Coronary artery (tissue), 2 donors: Measurements from ENCODE around the gene JMJD8.

ENCODE experiments used
- DNase-seq: peaks from one replicate; pipeline ENCODE4 v3.0.0-alpha.2; 2017; ENCODE audit warnings: low spot score
- H3K27ac ChIP-seq, 2 donors: fragments of 200-600 bp; sonication (generic); one replicate each; pipeline ENCODE4 v1.5.1; 2016 to 2019
- H3K4me3 ChIP-seq: fragments of 200-600 bp; sonication (generic); 2 replicates; pipeline ENCODE4 v1.5.1; 2016; ENCODE audit warnings: mild to moderate bottlenecking, moderate library complexity
- TF ChIP-seq, protein P1 (sequence below): fragments of 200-600 bp; sonication (generic); IDR thresholded peaks from one replicate; pipeline ENCODE4 v1.5.1; 2019; ENCODE audit warnings: antibody characterized with exemption

The JMJD8 gene

DNA sequence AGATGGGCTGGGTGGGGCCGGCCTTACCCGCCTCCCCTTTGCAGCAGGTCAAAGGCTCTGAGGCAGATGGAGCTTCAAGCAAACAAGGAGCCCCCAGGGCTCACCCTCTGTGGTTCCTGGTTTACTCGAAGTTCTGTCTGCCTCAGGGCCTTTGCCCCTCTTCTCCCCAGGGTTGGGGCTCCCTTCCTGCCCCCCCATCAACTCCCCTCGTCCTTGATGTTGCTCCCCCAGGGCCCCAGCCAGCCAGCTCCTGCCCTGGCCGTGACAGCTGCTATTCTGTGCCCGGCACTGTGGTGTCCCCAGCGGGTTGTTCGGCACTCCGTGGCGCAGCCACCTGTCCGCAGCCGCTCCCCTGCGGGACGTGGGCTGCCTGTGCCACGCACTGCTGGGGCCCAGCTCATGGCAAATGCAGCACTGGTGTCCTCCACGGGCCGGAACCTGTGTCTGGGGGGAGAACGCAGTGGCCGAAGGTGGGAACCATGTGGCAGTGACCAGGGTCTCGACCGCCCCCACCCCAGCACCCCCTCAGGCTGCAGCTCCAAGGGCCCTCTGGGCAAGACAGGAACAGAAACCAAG, 26.5 kb upstream of the JMJD8 start:
- TF ChIP-seq, protein P1, sequence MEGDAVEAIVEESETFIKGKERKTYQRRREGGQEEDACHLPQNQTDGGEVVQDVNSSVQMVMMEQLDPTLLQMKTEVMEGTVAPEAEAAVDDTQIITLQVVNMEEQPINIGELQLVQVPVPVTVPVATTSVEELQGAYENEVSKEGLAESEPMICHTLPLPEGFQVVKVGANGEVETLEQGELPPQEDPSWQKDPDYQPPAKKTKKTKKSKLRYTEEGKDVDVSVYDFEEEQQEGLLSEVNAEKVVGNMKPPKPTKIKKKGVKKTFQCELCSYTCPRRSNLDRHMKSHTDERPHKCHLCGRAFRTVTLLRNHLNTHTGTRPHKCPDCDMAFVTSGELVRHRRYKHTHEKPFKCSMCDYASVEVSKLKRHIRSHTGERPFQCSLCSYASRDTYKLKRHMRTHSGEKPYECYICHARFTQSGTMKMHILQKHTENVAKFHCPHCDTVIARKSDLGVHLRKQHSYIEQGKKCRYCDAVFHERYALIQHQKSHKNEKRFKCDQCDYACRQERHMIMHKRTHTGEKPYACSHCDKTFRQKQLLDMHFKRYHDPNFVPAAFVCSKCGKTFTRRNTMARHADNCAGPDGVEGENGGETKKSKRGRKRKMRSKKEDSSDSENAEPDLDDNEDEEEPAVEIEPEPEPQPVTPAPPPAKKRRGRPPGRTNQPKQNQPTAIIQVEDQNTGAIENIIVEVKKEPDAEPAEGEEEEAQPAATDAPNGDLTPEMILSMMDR = no peak
- Histone ChIP-seq H3K27ac (no peak overlapping the region), H3K4me3 (no peak overlapping the region)
- no peak for DNase-seq

DNA sequence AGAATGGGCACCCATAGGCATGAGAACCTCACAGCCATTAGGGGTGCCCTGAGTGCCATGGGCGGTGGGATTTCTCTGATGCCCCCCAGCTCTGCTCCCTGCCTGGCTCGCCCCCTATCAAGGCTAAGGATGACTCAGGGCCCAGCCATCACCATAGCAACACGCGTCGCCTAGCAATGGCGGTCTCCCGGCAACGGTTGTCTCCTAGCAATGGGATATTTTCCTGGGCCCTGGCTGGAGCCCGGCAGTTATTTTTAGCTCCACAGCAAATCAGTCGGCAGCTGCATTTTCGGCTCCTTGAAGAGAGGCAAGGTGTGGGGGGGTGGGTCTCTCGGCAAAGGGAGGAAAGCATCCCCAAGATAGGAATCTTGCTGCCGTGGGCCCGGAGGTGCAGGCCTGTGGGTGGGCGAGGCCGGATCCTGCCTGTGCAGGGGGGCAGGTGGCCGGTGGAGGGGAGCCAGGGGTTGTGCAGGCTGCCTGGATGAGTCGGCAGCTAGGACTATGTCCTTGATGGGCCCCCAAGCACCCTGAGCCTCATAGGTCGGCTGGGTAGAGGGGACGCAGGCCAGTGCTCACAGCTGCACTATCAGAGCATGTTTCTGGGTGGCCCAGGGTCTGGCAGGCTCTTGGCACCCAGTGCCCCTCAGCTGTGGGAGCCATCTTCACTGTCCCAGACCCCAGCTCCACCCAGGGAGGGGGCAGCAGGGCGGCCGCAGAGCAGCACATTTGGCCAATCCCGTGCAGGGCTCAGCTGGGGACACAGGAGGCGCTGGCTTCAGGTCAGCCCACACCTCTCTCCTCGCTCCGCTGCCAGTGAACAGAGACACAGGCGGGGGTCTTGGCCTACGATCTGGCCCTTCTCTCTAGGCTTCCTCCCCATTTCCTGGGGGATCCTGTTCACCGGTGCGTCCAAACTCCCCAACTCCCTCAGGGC, 25.7 kb upstream of the JMJD8 start:
- no peak overlapping the region for H3K4me3 ChIP-seq
- TF ChIP-seq, protein P1 = no peak

DNA sequence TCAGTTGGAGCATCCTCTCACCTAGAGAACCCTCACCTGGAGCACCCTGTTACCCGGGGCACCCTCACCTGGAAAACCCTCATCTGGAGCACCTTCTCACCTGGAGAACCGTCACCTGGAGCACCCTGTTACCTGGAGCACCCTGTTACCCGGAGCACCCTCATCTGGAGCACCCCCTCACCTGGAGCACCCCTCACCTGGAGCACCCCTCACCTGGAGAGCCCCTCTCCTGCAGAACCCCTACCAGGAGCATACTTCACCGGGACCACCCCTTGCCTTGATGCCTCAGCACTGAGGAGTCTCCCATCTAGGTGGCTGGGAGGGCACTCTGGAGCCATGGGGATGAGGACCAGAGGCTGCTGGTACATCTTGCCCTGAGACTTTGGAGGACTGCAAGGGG, 24.8 kb upstream of the JMJD8 start:
- Histone ChIP-seq H3K27ac (no peak overlapping the region), H3K4me3 (no peak overlapping the region)

More for the DNA sequence above, 25.7 kb upstream of the JMJD8 start:
- H3K27ac ChIP-seq = no peak overlapping the region
- no peak for DNase-seq

DNA sequence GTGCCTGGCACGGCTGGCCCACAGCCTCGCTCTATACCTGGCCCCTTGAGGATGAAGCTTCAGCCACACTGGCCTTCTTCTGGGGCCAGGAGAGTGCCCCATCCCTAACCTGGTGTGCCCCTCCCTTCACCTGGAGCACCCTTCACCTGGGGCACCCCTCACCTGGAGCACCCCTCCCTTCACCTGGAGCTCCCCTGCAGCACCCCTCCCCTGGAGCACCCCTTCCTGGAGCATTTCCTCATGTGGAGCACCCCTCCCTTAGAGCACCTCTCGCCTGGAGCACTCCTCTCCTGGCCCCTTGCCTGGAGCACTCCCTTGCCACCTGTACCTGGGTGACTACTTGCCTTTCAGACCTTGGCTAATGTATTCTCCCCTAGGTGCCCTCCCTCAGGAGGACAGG, 23.9 kb upstream of the JMJD8 start:
- H3K27ac ChIP-seq = no peak overlapping the region
- no peak for DNase-seq
- TF ChIP-seq, protein P1 = no peak
- no peak overlapping the region for H3K4me3 ChIP-seq

More for the DNA sequence above, 24.8 kb upstream of the JMJD8 start:
- TF ChIP-seq, protein P1 = no peak
- no peak for DNase-seq

DNA sequence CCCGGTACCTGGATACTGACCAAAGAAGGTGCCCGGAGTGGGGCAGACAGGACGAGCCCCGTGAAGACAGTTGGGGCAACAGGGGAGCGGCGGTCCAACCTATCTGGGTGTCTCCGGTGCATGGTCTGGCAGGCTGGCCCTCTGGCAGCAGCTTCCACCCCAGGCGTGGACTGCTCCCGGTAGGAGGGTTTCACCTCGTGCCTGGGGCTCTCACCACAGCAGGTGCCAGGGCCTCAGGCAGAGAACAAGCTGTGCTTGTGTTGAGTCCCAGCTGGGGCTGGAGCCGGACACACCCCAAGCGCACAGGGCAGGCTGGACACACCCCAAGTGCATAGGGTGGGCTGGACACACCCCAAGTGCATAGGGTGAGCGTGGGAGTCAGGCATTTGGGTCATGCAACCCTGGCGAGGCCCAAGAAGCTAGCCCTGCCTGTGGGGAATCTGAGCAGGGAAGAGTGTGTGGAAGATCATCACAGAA, 23.0 kb upstream of the JMJD8 start:
- TF ChIP-seq, protein P1 = no peak
- no peak overlapping the region for H3K27ac ChIP-seq
- H3K4me3 ChIP-seq = no peak overlapping the region
- no peak for DNase-seq

DNA sequence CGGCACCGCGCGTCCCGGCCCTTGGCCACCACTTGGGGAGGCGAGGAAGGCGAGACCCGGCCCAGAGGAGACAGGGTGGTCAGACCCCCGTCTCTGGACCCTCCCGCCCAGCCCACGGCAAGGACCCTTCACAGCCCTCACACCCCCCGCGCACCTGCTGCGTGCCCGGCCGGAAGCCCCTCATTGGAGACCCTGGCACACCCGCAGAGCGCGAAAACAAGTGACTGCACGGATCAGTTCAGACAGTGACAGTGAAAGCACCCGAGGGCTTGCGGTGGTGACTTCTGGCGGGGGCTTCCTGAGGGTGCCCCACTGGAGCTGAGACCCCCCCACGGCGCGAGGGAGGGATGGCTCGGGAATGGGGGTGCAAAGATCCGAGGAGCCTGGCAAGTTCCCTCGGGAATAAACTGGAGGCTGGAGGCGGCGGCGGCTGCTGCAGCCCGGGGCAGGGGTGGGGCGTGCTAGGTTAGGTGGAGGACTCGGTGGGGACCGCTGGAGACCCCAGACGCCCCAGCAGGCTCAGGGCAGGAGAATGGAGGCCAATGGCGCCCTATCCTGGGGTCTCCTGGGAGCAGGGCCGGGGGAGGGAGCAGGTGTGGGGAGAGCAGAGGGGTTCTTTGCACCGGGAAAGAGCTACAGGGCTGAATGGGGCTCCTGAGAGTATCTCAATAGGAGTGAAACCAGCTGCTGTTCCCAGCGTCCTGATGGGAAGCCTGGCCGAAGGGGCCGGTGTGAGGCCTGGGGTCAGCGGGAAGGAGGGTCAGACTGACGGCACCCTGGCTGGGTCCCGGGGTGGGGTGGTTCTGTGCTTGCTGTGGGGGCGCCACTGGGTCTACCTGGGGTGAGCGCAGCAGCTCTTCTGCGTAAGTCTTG, 22.3 kb upstream of the JMJD8 start:
- H3K4me3 ChIP-seq = peak overlapping the region; percentile 57
- TF ChIP-seq, protein P1 = no peak
- no peak overlapping the region for H3K27ac ChIP-seq
- no peak for DNase-seq
